Liver (tissue), 9 donors: ENCODE data around the gene DYNC2LI1. TPM values are rescaled to one million over a fixed set of nuclear protein-coding genes. Genes with fewer than 3 reads are reported as not detected.

ENCODE experiments used
- DNase-seq: peaks from one replicate; pipeline ENCODE4 v3.0.0-alpha.2; 2017; ENCODE audit warnings: low spot score
- H3K27ac ChIP-seq, 2 donors: one replicate each; pipeline ENCODE4 v1.7.0; 2013; ENCODE audit warnings: inconsistent platforms in 2 of 2, low read length in 2 of 2, control low read depth in 1 of 2, low read depth in 1 of 2, mild to moderate bottlenecking in 1 of 2
- H3K27me3 ChIP-seq, 4 donors: one replicate each; pipeline versions ENCODE4 v1.6.1 to v1.7.0; 2013; ENCODE audit warnings: low read length in 3 of 4, inconsistent platforms in 1 of 4, mild to moderate bottlenecking in 1 of 4, moderate library complexity in 1 of 4; ENCODE audit not compliant: control insufficient read depth in 4 of 4, insufficient read depth in 4 of 4
- H3K36me3 ChIP-seq, 4 donors: one replicate each; pipeline versions ENCODE4 v1.6.1 to v1.7.0; 2013; ENCODE audit warnings: low read length in 3 of 4, mild to moderate bottlenecking in 3 of 4, low read depth in 1 of 4, moderate library complexity in 1 of 4; ENCODE audit not compliant: control insufficient read depth in 4 of 4, insufficient read depth in 3 of 4
- H3K4me1 ChIP-seq, 4 donors: one replicate each; pipeline versions ENCODE4 v1.6.1 to v1.7.0; 2013; ENCODE audit warnings: low read length in 3 of 4, mild to moderate bottlenecking in 3 of 4, moderate library complexity in 1 of 4; ENCODE audit not compliant: control insufficient read depth in 4 of 4, insufficient read depth in 4 of 4
- H3K4me3 ChIP-seq, 3 donors: one replicate each; pipeline versions ENCODE4 v1.6.1 to v1.7.0; 2013; ENCODE audit warnings: low read length in 3 of 3, control low read depth in 1 of 3, low read depth in 1 of 3, mild to moderate bottlenecking in 1 of 3
- H3K9ac ChIP-seq, 2 donors: one replicate each; pipeline ENCODE4 v1.7.0; 2013; ENCODE audit warnings: low read length in 2 of 2, mild to moderate bottlenecking in 2 of 2, moderate library complexity in 2 of 2, control low read depth in 1 of 2, low read depth in 1 of 2
- H3K9me3 ChIP-seq, 4 donors: one replicate each; pipeline versions ENCODE4 v1.6.1 to v1.7.0; 2013; ENCODE audit warnings: low read length in 3 of 4; ENCODE audit not compliant: control insufficient read depth in 4 of 4
- EGR1 ChIP-seq, 2 donors: IDR thresholded peaks; 2 replicates each; pipeline ENCODE4 v1.6.1; 2016 to 2018; ENCODE audit warnings: antibody characterized with exemption in 2 of 2, low read depth in 2 of 2
- FOXA1 ChIP-seq: IDR thresholded peaks from 2 replicates; pipeline ENCODE4 v1.6.1; 2016; ENCODE audit warnings: antibody characterized with exemption
- GABPA ChIP-seq, 2 donors: IDR thresholded peaks in 1 of 2; conservative IDR thresholded peaks in 1 of 2; 2 replicates each; pipeline ENCODE4 v1.6.1; 2016; ENCODE audit warnings: antibody characterized with exemption in 2 of 2, mild to moderate bottlenecking in 1 of 2, moderate library complexity in 1 of 2
- HNF4G ChIP-seq: IDR thresholded peaks from 2 replicates; pipeline ENCODE4 v1.6.1; 2016; ENCODE audit warnings: antibody characterized with exemption
- JUND ChIP-seq, 2 donors: IDR thresholded peaks; 2 replicates each; pipeline ENCODE4 v1.6.1; 2016; ENCODE audit warnings: antibody characterized with exemption in 2 of 2
- NR2F2 ChIP-seq: IDR thresholded peaks from 2 replicates; pipeline ENCODE4 v1.6.1; 2016; ENCODE audit warnings: antibody characterized with exemption
- RXRA ChIP-seq, 2 donors: IDR thresholded peaks; 2 replicates each; pipeline ENCODE4 v1.6.1; 2017 to 2018; ENCODE audit warnings: antibody characterized with exemption in 2 of 2, mild to moderate bottlenecking in 1 of 2
- SP1 ChIP-seq: IDR thresholded peaks from 2 replicates; pipeline ENCODE4 v1.6.1; 2018; ENCODE audit warnings: antibody characterized with exemption, mild to moderate bottlenecking
- TAF1 ChIP-seq: conservative IDR thresholded peaks from 2 replicates; pipeline ENCODE4 v1.6.1; 2016; ENCODE audit warnings: antibody characterized with exemption, mild to moderate bottlenecking
- YY1 ChIP-seq: IDR thresholded peaks from 2 replicates; pipeline ENCODE4 v1.6.1; 2016; ENCODE audit warnings: antibody characterized with exemption, mild to moderate bottlenecking
- WGBS: extraction: QIAGEN DNeasy Blood & Tissue Kit; methylation state at CpG from one replicate; pipeline ENCODE4 v1.1.7; 2013; 5-methylcytosine and 5-hydroxymethylcytosine counted together
- polyA plus RNA-seq, 2 donors: library from polyadenylated mRNA; stranded (reverse) in 1 of 2; unstranded in 1 of 2; fragments of 200-250 nt in 1 of 2; fragments of >200 nt in 1 of 2; fragmentation: Nextera tagmentation in 1 of 2; extraction: Ambion mirVana in 1 of 2; gene quantifications; one replicate each; pipeline versions ENCODE4 v1.2.1 to v1.2.3, GENCODE V29; 2013 to 2015
- total RNA-seq, 2 donors: library from RNA; depleted of rRNA; stranded (reverse); fragments of >200 nt; gene quantifications; one replicate each; pipeline ENCODE4 v1.2.3, GENCODE V29; 2014
- TF ChIP-seq, protein P1 (sequence below): IDR thresholded peaks from 2 replicates; pipeline ENCODE4 v1.6.1; 2016; ENCODE audit warnings: antibody characterized with exemption
- TF ChIP-seq, protein P2 (sequence below): fragments of 150-350 bp; IDR thresholded peaks from 2 replicates; pipeline ENCODE4 v1.5.1; 2017; ENCODE audit warnings: improper control_type of control experiment, low read depth, low read length; ENCODE audit not compliant: missing input control
- TF ChIP-seq, protein P3 (sequence below): IDR thresholded peaks from 2 replicates; pipeline ENCODE4 v1.6.1; 2016; ENCODE audit warnings: antibody characterized with exemption
- TF ChIP-seq, protein P4 (sequence below): IDR thresholded peaks from 2 replicates; pipeline ENCODE4 v1.6.1; 2016; ENCODE audit warnings: antibody characterized with exemption, mild to moderate bottlenecking
- TF ChIP-seq, protein P5 (sequence below): IDR thresholded peaks from 2 replicates; pipeline ENCODE4 v1.6.1; 2016; ENCODE audit warnings: antibody characterized with exemption
- donor health status: healthy.
- donor health status: healthy.
- donor health status: healthy.
- donor health status: healthy.
- donor health status: healthy.

Gene DYNC2LI1
- total and polyA plus RNA-seq, 4 donors, result 5.4 to 6.1 (median 5.7) TPM

DNA sequence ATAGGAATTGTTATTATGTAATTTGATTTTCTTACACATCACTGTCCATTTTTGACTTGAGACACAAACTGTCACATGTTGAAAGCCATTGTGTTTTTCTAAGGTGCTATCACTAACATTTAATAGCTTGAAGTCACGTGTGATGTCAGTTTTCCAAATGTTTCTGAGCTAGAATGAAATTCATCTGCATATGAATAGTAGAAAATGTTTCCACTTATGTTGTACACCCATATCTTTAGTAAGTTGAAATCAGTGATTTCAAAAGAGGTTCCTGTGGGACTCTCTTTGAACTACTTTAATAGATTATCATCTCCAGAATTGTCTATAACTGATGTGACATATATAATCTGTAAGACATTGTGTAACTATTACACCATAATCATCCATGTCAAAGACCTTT lies 37.0 kb downstream of the DYNC2LI1 start:
- no peaks in the 10 kb centered on the region for H3K27me3 ChIP-seq
- peaks cover 8 to 49% (median 33%) of the 10 kb centered on the region in 4 donors for H3K4me1 ChIP-seq
- H3K4me3 ChIP-seq, result no peak overlapping the region
- no peaks in the 10 kb centered on the region for H3K9me3 ChIP-seq
- H3K9ac ChIP-seq, result no peak overlapping the region
- TF ChIP-seq GABPA (IDR thresholded peaks at IDR 0.05 in 1 of 2, conservative IDR thresholded peaks at IDR 0.05 in 1 of 2) (no peak), FOXA1 (no peak), NR2F2 (no peak), YY1 (no peak)
- TF ChIP-seq, protein P1, sequence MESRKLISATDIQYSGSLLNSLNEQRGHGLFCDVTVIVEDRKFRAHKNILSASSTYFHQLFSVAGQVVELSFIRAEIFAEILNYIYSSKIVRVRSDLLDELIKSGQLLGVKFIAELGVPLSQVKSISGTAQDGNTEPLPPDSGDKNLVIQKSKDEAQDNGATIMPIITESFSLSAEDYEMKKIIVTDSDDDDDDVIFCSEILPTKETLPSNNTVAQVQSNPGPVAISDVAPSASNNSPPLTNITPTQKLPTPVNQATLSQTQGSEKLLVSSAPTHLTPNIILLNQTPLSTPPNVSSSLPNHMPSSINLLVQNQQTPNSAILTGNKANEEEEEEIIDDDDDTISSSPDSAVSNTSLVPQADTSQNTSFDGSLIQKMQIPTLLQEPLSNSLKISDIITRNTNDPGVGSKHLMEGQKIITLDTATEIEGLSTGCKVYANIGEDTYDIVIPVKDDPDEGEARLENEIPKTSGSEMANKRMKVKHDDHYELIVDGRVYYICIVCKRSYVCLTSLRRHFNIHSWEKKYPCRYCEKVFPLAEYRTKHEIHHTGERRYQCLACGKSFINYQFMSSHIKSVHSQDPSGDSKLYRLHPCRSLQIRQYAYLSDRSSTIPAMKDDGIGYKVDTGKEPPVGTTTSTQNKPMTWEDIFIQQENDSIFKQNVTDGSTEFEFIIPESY, result no peak
- no peak for DNase-seq
- 73% methylated on average over 1 of the region's 1 CpG for WGBS
- H3K27ac ChIP-seq, result no peak overlapping the region
- H3K36me3 ChIP-seq, result peaks cover 0 to 5% (median 2%) of the 10 kb centered on the region in 4 donors

DNA sequence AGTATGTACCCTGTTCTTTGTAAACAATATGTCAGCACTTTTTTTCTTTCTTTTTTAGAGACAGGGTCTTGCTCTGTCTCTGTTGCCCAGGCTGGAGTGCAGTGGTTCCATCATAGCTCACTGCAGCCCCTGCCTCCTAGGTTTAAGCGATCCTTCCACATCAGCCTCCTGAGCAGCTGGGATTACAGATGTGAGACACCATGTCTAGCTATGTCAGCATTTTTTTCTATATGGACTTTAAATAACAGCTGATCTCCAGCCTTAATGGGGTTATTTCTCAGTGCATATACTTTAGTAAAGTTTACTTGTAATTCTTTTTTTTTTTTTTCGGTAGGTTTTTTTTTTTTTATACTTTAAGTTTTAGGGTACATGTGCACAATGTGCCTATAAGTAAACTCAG lies 38.2 kb downstream of the DYNC2LI1 start:
- Histone ChIP-seq H3K36me3 (peaks cover 0 to 15% (median 5%) of the 10 kb centered on the region in 4 donors), H3K4me1 (peaks cover 7 to 41% (median 26%) of the 10 kb centered on the region in 4 donors), H3K4me3 (no peak overlapping the region), H3K27ac (no peak overlapping the region), H3K9me3 (no peaks in the 10 kb centered on the region), H3K9ac (no peak overlapping the region), H3K27me3 (no peaks in the 10 kb centered on the region)
- WGBS, result 77% methylated on average over 2 of the region's 2 CpGs
- TF ChIP-seq, protein P2, sequence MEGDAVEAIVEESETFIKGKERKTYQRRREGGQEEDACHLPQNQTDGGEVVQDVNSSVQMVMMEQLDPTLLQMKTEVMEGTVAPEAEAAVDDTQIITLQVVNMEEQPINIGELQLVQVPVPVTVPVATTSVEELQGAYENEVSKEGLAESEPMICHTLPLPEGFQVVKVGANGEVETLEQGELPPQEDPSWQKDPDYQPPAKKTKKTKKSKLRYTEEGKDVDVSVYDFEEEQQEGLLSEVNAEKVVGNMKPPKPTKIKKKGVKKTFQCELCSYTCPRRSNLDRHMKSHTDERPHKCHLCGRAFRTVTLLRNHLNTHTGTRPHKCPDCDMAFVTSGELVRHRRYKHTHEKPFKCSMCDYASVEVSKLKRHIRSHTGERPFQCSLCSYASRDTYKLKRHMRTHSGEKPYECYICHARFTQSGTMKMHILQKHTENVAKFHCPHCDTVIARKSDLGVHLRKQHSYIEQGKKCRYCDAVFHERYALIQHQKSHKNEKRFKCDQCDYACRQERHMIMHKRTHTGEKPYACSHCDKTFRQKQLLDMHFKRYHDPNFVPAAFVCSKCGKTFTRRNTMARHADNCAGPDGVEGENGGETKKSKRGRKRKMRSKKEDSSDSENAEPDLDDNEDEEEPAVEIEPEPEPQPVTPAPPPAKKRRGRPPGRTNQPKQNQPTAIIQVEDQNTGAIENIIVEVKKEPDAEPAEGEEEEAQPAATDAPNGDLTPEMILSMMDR, result no peak
- TF ChIP-seq GABPA (IDR thresholded peaks at IDR 0.05 in 1 of 2, conservative IDR thresholded peaks at IDR 0.05 in 1 of 2) (no peak), TAF1 (no peak), SP1 (no peak), NR2F2 (no peak), FOXA1 (no peak), HNF4G (no peak), YY1 (no peak), RXRA (IDR thresholded peaks at IDR 0.05) (no peak), EGR1 (IDR thresholded peaks at IDR 0.05; ENCODE audit: low read depth in 2 of 2) (no peak), JUND (IDR thresholded peaks at IDR 0.05) (no peak)
- TF ChIP-seq, protein P3, sequence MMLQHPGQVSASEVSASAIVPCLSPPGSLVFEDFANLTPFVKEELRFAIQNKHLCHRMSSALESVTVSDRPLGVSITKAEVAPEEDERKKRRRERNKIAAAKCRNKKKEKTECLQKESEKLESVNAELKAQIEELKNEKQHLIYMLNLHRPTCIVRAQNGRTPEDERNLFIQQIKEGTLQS, result no peak
- TF ChIP-seq, protein P4, sequence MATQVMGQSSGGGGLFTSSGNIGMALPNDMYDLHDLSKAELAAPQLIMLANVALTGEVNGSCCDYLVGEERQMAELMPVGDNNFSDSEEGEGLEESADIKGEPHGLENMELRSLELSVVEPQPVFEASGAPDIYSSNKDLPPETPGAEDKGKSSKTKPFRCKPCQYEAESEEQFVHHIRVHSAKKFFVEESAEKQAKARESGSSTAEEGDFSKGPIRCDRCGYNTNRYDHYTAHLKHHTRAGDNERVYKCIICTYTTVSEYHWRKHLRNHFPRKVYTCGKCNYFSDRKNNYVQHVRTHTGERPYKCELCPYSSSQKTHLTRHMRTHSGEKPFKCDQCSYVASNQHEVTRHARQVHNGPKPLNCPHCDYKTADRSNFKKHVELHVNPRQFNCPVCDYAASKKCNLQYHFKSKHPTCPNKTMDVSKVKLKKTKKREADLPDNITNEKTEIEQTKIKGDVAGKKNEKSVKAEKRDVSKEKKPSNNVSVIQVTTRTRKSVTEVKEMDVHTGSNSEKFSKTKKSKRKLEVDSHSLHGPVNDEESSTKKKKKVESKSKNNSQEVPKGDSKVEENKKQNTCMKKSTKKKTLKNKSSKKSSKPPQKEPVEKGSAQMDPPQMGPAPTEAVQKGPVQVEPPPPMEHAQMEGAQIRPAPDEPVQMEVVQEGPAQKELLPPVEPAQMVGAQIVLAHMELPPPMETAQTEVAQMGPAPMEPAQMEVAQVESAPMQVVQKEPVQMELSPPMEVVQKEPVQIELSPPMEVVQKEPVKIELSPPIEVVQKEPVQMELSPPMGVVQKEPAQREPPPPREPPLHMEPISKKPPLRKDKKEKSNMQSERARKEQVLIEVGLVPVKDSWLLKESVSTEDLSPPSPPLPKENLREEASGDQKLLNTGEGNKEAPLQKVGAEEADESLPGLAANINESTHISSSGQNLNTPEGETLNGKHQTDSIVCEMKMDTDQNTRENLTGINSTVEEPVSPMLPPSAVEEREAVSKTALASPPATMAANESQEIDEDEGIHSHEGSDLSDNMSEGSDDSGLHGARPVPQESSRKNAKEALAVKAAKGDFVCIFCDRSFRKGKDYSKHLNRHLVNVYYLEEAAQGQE, result no peak
- TF ChIP-seq, protein P1, result no peak
- TF ChIP-seq, protein P5, sequence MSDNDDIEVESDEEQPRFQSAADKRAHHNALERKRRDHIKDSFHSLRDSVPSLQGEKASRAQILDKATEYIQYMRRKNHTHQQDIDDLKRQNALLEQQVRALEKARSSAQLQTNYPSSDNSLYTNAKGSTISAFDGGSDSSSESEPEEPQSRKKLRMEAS, result no peak
- no peak for DNase-seq
